A549 (cell line): ENCODE results near the gene PLPP4. TPM values are rescaled to one million over a fixed set of nuclear protein-coding genes. Genes with fewer than 3 reads are reported as not detected.

ENCODE experiments used
- ATAC-seq, 2 experiments: fragments of 200-7000 bp in 1 of 2; fragments of >200 bp in 1 of 2; cut with Nextera tagmentation in 1 of 2; cut with Tn5 transposase in 1 of 2; 3 replicates each; pipeline versions ENCODE4 v1.8.0 to v1.9.1; 2018 to 2020; ENCODE audit warnings: mild to moderate bottlenecking in 1 of 2, moderate library complexity in 1 of 2
- CTCF ChIA-PET: fragments of 300-600 bp; sonication (Branson Sonifier 250); formaldehyde crosslinking; extraction: SDS; loops from one replicate; lab custom pipeline; 2021; ENCODE audit warnings: antibody characterized with exemption, inconsistent platforms; lab: Yijun Ruan, JAX
- POLR2A ChIA-PET: fragments of 350-600 bp; formaldehyde crosslinking; extraction: SDS; loops from one replicate; lab custom pipeline; 2021; ENCODE audit warnings: antibody characterized with exemption, inconsistent platforms; lab: Yijun Ruan, JAX
- DNase-seq, 2 experiments: peaks; one replicate each; pipeline versions ENCODE4 v3.0.0 to v3.0.0-alpha.2; 2011 to 2016; ENCODE audit warnings: low read depth in 1 of 2, low spot score in 1 of 2
- FAIRE-seq: peaks from 2 replicates; lab custom pipeline; 2011; peaks lifted over from hg19 to GRCh38; lab: Jason Lieb, UNC
- H3K27ac ChIP-seq, 2 experiments: fragments of >200 bp; sonication (Bioruptor Twin); formaldehyde crosslinking; 3 replicates each; pipeline ENCODE4 v1.5.1; 2016 to 2017
- H3K4me1 ChIP-seq: fragments of >200 bp; sonication (Bioruptor Twin); formaldehyde crosslinking; 3 replicates; pipeline ENCODE4 v1.6.1; 2016
- H3K4me2 ChIP-seq: fragments of >200 bp; sonication (Bioruptor Twin); formaldehyde crosslinking; 3 replicates; pipeline ENCODE4 v1.6.1; 2016
- H3K4me3 ChIP-seq: fragments of >200 bp; sonication (Bioruptor Twin); formaldehyde crosslinking; 3 replicates; pipeline ENCODE4 v1.5.1; 2016
- H3K9me3 ChIP-seq: fragments of >200 bp; sonication (Bioruptor Twin); formaldehyde crosslinking; 3 replicates; pipeline ENCODE4 v1.6.1; 2016
- CBX8 ChIP-seq: fragments of 200-600 bp; sonication (generic); IDR thresholded peaks from 2 replicates; pipeline ENCODE4 v1.6.1; 2016
- CEBPB ChIP-seq, 2 experiments: fragments of >200 bp in 1 of 2; sonication (Bioruptor Twin) in 1 of 2; formaldehyde crosslinking in 1 of 2; IDR thresholded peaks; 2 replicates each; pipeline ENCODE4 v1.6.1; 2012 to 2016
- EHF ChIP-seq: fragments of 250-450 bp; sonication (Bioruptor Pico); IDR thresholded peaks from 2 replicates; pipeline ENCODE4 v1.5.0; 2020; ENCODE audit warnings: mild to moderate bottlenecking
- EP300 ChIP-seq, 2 experiments: fragments of >200 bp; sonication (Bioruptor Twin); formaldehyde crosslinking; IDR thresholded peaks; 2 replicates in 1 of 2; 3 replicates in 1 of 2; pipeline ENCODE4 v1.6.1; 2016 to 2017
- ESRRA ChIP-seq: fragments of 150-350 bp; IDR thresholded peaks from 2 replicates; pipeline ENCODE4 v1.6.1; 2014; ENCODE audit warnings: mild to moderate bottlenecking, low read length, borderline replicate concordance
- FOSB ChIP-seq: fragments of 250-450 bp; sonication (Bioruptor Pico); IDR thresholded peaks from 2 replicates; pipeline ENCODE4 v1.5.0; 2020; ENCODE audit warnings: mild to moderate bottlenecking, moderate library complexity
- GATA3 ChIP-seq: IDR thresholded peaks from 2 replicates; pipeline ENCODE4 v1.6.1; 2012; ENCODE audit warnings: borderline replicate concordance
- HOXB13 ChIP-seq: fragments of 250-450 bp; sonication (Bioruptor Pico); IDR thresholded peaks from 2 replicates; pipeline ENCODE4 v1.5.0; 2020; ENCODE audit warnings: low read depth, mild to moderate bottlenecking, moderate library complexity
- MAZ ChIP-seq: fragments of 150-350 bp; IDR thresholded peaks from 2 replicates; pipeline ENCODE4 v1.6.1; 2014; ENCODE audit warnings: antibody characterized with exemption, low read depth, low read length, borderline replicate concordance
- NFE2L2 ChIP-seq: fragments of 150-350 bp; conservative IDR thresholded peaks from 2 replicates; pipeline ENCODE4 v1.6.1; 2014; ENCODE audit warnings: low read length
- NPAS2 ChIP-seq: fragments of 250-450 bp; sonication (Bioruptor Pico); IDR thresholded peaks from 2 replicates; pipeline ENCODE4 v1.8.0; 2022; ENCODE audit warnings: mild to moderate bottlenecking, moderate library complexity, borderline replicate concordance
- NR3C1 ChIP-seq: fragments of >200 bp; sonication (Bioruptor Twin); formaldehyde crosslinking; IDR thresholded peaks from 3 replicates; pipeline ENCODE4 v1.6.1; 2017
- PHF8 ChIP-seq: fragments of 200-600 bp; sonication (generic); IDR thresholded peaks from 2 replicates; pipeline ENCODE4 v1.6.1; 2016; ENCODE audit warnings: low read depth, mild to moderate bottlenecking, antibody characterized with exemption, moderate library complexity, borderline replicate concordance
- RNF2 ChIP-seq: fragments of 200-600 bp; sonication (generic); IDR thresholded peaks from 2 replicates; pipeline ENCODE4 v1.6.1; 2016; ENCODE audit warnings: low read depth, mild to moderate bottlenecking, antibody characterized with exemption, moderate library complexity, borderline replicate concordance
- SMC3 ChIP-seq: fragments of >200 bp; sonication (Bioruptor Twin); formaldehyde crosslinking; IDR thresholded peaks from 3 replicates; pipeline ENCODE4 v1.6.1; 2018; ENCODE audit warnings: inconsistent platforms
- SREBF2 ChIP-seq: fragments of 450-650 bp; IDR thresholded peaks from 2 replicates; pipeline ENCODE4 v1.6.1; 2014; ENCODE audit warnings: mild to moderate bottlenecking, moderate library complexity
- TFCP2L1 ChIP-seq: fragments of 250-450 bp; sonication (Bioruptor Pico); IDR thresholded peaks from 2 replicates; pipeline ENCODE4 v1.5.0; 2021; ENCODE audit warnings: mild to moderate bottlenecking
- ZC3H11A ChIP-seq: fragments of 450-650 bp; IDR thresholded peaks from 2 replicates; pipeline ENCODE4 v1.6.1; 2014; ENCODE audit warnings: antibody characterized with exemption, mild to moderate bottlenecking
- ZFP36 ChIP-seq: fragments of 450-650 bp; IDR thresholded peaks from 2 replicates; pipeline ENCODE4 v1.6.1; 2014; ENCODE audit warnings: borderline replicate concordance; ENCODE audit not compliant: partially characterized antibody
- WGBS: methylation state at CpG from one replicate; pipeline ENCODE4 v1.1.6; 2017; ENCODE audit errors: missing lambda C conversion rate; 5-methylcytosine and 5-hydroxymethylcytosine counted together
- polyA plus RNA-seq, 4 experiments: library from polyadenylated mRNA; depleted of rRNA in 3 of 4; stranded (reverse); fragments of >200 nt; fragmentation: RNase III in 1 of 4; extraction: RNeasy Plus Mini Kit Qiagen cat#74134 plus additional on column Dnase treatment in 1 of 4; gene quantifications; 2 replicates in 3 of 4; 3 replicates in 1 of 4; pipeline ENCODE4 v1.2.3, GENCODE V29; 2011 to 2017
- TF ChIP-seq, protein P1 (sequence below): fragments of 250-450 bp; sonication (Bioruptor Pico); IDR thresholded peaks from 2 replicates; pipeline ENCODE4 v1.5.0; 2021; ENCODE audit warnings: mild to moderate bottlenecking, moderate library complexity, borderline replicate concordance
- TF ChIP-seq, protein P2 (sequence below): fragments of >200 bp; sonication (Bioruptor Twin); formaldehyde crosslinking; IDR thresholded peaks from 2 replicates; pipeline ENCODE4 v1.6.1; 2016
- TF ChIP-seq, protein P3 (sequence below): fragments of 450-650 bp; IDR thresholded peaks from 2 replicates; pipeline ENCODE4 v1.6.1; 2014; ENCODE audit warnings: antibody characterized with exemption
- TF ChIP-seq, protein P4 (sequence below): fragments of 150-350 bp; IDR thresholded peaks from 2 replicates; pipeline ENCODE4 v1.6.1; 2014; ENCODE audit warnings: low read depth, mild to moderate bottlenecking, low read length

Gene PLPP4
- polyA plus RNA-seq, 2 of the 4 experiments (the other 2 are of a cell fraction) = not detected

DNA sequence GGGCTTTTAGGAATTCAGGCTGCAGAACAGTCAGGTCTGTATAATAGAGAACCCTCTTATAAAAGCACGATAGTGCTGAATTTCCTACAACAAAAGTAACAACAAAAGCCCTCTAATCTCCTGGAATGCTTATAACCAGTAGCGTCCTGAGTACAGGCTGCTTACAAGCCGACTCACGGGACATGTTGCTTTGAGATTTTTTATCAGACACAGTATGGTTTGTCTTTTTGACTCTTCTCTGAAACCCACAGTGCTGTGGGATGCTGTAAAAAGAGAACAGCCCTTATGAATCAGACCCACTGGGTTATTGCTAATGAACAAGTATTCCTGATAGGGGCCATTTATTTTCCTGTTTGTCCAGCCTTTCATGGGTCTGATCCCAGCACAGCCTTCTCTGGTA is 59.4 kb downstream of the PLPP4 start:
- WGBS = 4% methylated on average over 4 of the region's 4 CpGs
- POLR2A ChIA-PET = no interaction called here
- FAIRE-seq = no peak

DNA sequence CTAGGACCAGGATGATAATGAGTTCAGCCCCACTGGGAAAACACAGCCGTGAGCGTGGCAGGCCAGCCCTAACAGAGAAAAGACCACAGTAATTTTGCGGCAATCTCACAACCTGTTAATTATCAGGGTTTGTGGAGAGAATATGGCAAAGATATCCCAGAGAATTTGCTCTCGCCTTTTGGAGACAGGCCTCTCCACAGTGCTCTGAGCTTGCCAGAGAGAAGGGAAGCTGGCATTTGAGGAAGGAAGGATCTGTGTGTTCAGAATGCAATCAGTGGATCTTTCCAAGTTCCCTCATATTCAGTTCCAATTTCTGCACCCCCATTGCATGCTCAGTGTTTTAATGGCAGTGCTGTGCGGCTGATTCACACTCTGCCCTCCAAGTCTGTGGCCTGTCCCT is 60.2 kb downstream of the PLPP4 start:
- no peak overlapping the region for H3K27ac ChIP-seq
- TF ChIP-seq, protein P1, sequence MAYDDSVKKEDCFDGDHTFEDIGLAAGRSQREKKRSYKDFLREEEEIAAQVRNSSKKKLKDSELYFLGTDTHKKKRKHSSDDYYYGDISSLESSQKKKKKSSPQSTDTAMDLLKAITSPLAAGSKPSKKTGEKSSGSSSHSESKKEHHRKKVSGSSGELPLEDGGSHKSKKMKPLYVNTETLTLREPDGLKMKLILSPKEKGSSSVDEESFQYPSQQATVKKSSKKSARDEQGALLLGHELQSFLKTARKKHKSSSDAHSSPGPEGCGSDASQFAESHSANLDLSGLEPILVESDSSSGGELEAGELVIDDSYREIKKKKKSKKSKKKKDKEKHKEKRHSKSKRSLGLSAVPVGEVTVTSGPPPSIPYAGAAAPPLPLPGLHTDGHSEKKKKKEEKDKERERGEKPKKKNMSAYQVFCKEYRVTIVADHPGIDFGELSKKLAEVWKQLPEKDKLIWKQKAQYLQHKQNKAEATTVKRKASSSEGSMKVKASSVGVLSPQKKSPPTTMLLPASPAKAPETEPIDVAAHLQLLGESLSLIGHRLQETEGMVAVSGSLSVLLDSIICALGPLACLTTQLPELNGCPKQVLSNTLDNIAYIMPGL = no peak
- TF ChIP-seq RNF2 (no peak), HOXB13 (CRISPR knock-in tag) (no peak), NPAS2 (CRISPR knock-in tag) (no peak)
- H3K4me3 ChIP-seq = no peak overlapping the region
- ChIA-PET POLR2A (no interaction called here), CTCF (no interaction called here)
- no peak for ATAC-seq
- 12% methylated on average over 5 of the region's 5 CpGs for WGBS
- H3K4me2 ChIP-seq = no peak overlapping the region
- H3K4me1 ChIP-seq = no peaks in the 10 kb centered on the region
- no peak for FAIRE-seq
- no peaks in the 10 kb centered on the region for H3K9me3 ChIP-seq
- DNase-seq = no peak

More for the DNA sequence above, 59.4 kb downstream of the PLPP4 start:
- Histone ChIP-seq H3K27ac (no peak overlapping the region), H3K4me2 (no peak overlapping the region), H3K4me3 (no peak overlapping the region), H3K4me1 (no peaks in the 10 kb centered on the region)
- TF ChIP-seq FOSB (CRISPR knock-in tag) = no peak
- no peak for TF ChIP-seq GATA3
- TF ChIP-seq CBX8 = no peak
- TF ChIP-seq NFE2L2 = no peak
- TF ChIP-seq, protein P2, sequence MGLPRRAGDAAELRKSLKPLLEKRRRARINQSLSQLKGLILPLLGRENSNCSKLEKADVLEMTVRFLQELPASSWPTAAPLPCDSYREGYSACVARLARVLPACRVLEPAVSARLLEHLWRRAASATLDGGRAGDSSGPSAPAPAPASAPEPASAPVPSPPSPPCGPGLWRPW = no peak
- TF ChIP-seq, protein P3, sequence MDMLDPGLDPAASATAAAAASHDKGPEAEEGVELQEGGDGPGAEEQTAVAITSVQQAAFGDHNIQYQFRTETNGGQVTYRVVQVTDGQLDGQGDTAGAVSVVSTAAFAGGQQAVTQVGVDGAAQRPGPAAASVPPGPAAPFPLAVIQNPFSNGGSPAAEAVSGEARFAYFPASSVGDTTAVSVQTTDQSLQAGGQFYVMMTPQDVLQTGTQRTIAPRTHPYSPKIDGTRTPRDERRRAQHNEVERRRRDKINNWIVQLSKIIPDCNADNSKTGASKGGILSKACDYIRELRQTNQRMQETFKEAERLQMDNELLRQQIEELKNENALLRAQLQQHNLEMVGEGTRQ = no peak
- no peak for TF ChIP-seq SMC3
- TF ChIP-seq NR3C1 = no peak
- TF ChIP-seq, protein P4, sequence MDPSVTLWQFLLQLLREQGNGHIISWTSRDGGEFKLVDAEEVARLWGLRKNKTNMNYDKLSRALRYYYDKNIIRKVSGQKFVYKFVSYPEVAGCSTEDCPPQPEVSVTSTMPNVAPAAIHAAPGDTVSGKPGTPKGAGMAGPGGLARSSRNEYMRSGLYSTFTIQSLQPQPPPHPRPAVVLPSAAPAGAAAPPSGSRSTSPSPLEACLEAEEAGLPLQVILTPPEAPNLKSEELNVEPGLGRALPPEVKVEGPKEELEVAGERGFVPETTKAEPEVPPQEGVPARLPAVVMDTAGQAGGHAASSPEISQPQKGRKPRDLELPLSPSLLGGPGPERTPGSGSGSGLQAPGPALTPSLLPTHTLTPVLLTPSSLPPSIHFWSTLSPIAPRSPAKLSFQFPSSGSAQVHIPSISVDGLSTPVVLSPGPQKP = no peak
- TF ChIP-seq EHF = no peak
- TF ChIP-seq, all 56 proteins: peak for 0
- no peaks in the 10 kb centered on the region for H3K9me3 ChIP-seq
- CTCF ChIA-PET = no interaction called here
- ATAC-seq (no peak), DNase-seq (no peak)

DNA sequence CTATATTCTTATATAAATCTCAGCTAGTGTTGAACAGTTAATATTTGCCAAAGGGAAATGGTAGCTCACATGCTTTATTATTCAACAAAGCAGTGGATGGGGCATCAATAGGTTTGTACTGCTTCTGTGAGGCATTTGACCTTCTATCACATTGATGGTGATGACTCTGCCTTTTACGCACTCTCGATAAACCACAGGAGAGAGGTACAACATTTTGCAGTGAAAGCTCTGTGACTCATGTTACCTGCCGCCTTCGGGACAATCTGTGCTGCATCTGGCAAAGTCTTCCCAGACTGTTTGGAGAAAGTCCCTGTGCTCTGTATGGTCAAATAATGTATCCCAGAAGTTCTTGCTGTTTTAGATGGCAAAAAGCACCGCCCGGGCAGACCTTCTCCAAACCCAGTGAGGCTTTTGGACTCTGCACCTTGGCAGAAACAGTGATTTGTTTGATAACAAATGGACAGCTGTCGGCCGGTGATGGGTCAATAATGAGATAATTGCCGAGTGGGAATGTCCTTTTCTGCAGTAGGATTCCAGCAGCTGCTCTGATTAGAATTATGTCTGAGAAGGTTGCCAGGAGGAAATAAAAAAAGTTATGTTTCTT is 61.0 kb downstream of the PLPP4 start:
- Histone ChIP-seq H3K4me3 (no peak overlapping the region), H3K4me1 (no peaks in the 10 kb centered on the region), H3K27ac (no peak overlapping the region)
- no peak for FAIRE-seq
- TF ChIP-seq ZFP36 (no peak), GATA3 (no peak), EP300 (IDR thresholded peaks at IDR 0.05) (no peak), MAZ (no peak), SREBF2 (no peak), ZC3H11A (no peak), PHF8 (no peak), CEBPB (IDR thresholded peaks at IDR 0.05) (no peak), ESRRA (no peak), TFCP2L1 (CRISPR knock-in tag) (no peak)
- TF ChIP-seq, protein P4 = no peak
- TF ChIP-seq, all 56 proteins: peak for 0
- ChIA-PET CTCF (no interaction called here), POLR2A (no interaction called here)
- WGBS = 18% methylated on average over 9 of the region's 9 CpGs
- no peak for ATAC-seq
- no peak for DNase-seq
- Histone ChIP-seq H3K9me3 (no peaks in the 10 kb centered on the region), H3K4me2 (no peak overlapping the region)
